T-helper 9 cell (primary cell): ENCODE results near the gene WDR7.

Experiments
- DNase-seq: peaks from one replicate; pipeline ENCODE4 v3.0.0-alpha.2; 2020

Gene WDR7

GRCh38 chr18:56658261-56658660 is 7.1 kb downstream of the WDR7 start:
- no peak for DNase-seq

DNA sequence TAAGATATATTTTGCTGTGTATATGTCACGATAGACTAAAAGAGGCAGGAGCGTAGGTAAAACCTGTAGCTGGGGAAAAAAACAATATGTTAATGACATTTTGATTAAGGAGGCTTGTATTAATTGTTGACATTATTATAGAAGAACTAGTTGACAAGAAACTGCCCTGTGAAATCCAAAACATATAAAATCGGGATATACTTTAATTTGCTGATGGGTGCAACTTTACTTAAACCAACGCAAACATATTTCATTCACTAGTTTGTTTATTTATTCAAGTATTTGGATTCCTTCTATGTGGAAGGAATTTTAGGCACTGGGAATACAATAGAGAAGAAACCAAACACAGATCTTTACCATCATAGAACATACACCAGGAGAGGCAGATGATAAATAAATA is 8.0 kb downstream of the WDR7 start:
- DNase-seq: no peak

DNA sequence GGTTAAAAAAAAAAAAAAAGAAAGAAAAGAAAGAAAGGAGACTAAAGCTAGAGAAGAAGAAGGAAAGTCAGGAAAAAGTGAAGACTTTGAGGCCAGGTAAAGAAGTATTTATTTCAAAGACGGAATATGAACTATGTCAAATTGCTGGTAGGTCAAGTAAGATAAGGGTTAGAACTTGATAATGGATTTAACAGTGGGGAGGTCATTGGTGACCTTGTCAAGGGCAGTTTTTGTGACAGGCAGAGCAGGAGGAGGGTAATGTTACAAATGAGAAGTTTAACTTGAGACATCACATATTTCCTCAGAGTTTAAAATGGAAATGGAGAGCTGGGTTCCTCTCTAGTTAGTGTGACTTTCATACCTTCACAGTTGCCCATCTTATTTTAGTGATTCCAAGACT is 9.5 kb downstream of the WDR7 start:
- DNase-seq: no peak

GRCh38 chr18:56661360-56662062 is 10.4 kb downstream of the WDR7 start:
- DNase-seq: no peak

GRCh38 chr18:56662063-56662408 is 10.9 kb downstream of the WDR7 start:
- no peak for DNase-seq

DNA sequence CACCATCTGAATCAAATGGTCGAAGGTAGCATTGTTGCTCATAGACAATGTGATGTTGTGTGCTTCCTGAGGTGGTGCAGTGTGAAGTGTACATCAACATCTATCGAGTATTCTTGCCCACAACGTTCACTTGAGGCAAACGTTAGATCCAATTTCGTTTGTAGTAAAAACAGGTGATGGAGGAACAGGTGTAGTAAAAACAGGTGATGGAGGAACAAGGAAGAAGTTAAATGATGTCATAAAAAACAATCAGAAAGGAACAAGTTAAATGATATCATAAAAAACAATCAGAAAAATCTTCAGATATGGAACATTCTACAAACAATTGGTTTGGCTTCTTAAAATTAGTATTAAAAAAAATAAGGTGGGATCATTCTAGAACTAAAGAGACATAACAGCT is 11.3 kb downstream of the WDR7 start:
- no peak for DNase-seq

DNA sequence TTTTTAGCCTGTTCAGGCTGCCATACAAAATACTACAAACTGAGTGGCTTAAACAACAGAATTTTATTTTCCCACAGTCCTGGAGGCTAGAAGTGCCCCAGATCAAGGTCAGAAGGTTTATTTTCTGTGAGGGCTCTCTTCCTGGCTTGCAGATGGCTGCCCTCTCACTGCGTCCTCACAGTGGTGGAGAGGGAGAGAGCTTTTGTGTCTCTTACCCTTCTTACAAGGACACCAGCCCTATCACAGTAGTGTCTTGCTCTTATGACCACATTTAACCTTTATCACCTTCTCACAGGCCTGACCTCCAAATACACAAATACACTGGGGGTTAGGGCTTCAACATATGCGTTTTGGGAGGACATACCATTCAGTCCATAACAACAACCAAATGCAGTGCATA is 11.7 kb downstream of the WDR7 start:
- DNase-seq: no peak

- DNase-seq: no peak
Observed at GRCh38 chr18:56672391-56672790, 21.2 kb downstream of the WDR7 start.

DNA sequence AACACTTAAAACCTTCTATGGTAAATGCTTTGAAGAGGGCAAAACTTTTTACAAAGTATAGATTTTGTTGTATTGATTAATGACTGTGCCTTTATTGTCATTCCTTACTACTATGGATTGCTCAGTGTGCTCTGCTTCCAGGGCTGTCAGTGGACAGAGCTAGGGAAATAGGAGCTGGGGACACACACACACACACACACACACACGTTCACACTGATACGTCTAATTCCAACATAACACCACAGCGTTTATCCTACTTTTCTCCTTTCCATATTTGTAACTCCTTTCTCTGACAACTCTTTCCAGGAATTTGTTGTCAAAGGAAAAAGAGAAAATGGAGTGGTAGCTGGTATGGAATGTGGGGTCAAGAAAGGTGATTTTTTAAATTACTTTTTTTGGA is 21.8 kb downstream of the WDR7 start:
- no peak for DNase-seq

DNA sequence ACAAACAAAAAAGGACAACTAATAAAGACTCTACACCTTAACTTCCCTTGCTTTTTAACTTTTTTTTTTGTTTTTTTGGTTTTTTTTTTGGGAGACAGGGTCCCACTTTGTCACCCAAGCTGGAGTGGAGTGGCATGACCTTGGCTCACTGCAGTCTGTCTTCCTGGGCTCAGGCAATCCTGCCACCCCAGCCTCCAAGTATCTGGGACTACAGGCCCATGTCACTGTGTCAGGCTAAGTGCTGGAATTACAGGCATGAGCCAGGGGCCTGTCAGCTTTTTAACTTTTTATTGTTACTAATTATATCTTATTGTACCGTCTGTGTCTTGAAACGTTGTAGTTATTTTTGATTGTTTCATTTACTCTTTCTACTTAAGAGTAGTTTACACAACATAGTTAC is 25.5 kb downstream of the WDR7 start:
- DNase-seq: no peak

DNA sequence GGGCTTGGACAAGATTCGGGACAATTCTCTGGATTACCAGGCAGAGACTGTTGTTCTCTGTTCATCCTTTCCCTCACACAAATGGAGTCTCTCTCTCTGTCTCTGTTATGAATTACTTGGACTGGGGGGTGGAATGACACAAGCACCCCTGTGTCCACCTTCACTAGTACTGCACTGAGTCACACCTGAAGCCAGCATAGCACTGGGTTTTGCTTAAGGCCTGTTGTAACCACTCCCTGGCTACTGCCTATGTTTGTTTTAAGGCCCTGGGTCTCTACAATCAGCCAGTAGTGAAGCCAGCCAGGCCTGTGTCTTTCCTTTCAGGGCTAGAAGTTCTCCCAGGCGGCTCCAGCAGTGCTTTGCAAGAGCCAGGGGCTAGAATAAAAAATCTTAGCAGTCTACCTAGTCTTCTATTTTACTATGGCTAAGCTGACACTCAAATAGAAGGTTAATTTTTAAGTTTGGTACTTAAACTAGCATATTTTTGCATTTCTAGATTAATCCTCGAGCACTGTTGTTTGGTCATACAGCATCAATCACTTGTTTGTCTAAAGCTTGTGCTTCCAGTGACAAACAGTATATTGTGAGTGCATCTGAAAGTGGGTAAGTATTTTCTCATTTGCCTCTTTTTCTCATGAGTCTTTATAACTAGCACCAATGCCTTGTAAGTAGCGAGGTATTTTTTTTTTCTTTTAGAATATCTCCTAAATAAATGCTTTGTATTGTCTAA is 27.8 kb downstream of the WDR7 start:
- DNase-seq: no peak

DNA sequence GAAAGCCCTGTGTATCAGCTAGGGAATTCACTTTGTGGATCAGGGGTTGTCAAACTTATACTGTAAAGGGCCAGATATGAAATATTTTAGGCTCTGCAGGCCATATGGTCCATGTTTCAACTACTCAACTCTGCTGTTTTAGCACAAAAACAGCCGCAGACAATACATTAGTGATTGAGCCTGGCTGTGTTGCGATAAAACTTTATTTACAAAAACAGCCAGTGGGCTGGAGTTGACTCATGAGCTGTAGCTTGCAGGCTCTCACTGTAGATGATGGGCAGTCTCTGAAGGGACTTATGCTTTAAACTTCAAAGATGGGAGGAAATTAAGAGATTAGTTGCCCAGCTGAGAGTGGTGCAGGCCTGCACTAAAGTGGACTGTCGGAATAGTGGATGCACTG is 33.1 kb downstream of the WDR7 start:
- no peak for DNase-seq

DNA sequence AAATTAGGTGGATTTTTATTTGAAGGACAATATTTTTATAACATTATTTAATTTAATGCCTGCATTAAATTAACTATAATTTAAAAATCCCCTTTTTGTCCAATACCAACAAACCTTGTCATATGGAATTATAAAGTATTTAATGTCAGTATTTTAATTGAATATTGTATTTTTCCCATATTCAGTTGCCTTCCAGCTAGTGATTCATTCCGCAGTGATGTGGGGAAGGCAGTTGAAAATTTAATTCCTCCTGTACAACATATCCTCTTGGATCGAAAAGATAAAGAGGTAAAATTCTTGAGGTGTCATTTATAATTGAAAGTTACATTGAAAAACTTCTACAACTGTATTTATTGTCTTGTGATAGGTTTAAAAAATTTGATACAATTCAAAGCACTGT is 40.4 kb downstream of the WDR7 start:
- DNase-seq: no peak

- no peak for DNase-seq
Observed at GRCh38 chr18:56696966-56697365, 45.8 kb downstream of the WDR7 start.

DNA sequence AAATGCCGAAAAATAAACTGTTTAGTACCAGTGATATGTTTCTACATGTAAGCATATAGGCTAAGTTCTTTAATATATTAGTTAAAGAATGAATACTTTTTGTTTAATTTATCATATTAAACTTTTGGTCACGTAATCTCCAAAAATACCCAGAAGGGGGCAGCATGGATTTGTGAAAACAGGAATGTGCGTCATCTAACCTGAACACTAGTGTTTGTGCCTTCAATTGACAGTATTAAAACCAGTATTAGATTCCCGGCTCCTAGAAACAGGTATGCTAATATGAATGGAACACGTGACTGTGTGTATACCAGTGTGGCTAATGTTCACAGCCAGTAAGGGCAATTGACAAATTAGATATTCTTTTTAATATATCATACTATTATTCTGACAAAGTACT is 51.8 kb downstream of the WDR7 start:
- DNase-seq: no peak

- DNase-seq: no peak
Observed at GRCh38 chr18:56709463-56709862, 58.3 kb downstream of the WDR7 start.

DNA sequence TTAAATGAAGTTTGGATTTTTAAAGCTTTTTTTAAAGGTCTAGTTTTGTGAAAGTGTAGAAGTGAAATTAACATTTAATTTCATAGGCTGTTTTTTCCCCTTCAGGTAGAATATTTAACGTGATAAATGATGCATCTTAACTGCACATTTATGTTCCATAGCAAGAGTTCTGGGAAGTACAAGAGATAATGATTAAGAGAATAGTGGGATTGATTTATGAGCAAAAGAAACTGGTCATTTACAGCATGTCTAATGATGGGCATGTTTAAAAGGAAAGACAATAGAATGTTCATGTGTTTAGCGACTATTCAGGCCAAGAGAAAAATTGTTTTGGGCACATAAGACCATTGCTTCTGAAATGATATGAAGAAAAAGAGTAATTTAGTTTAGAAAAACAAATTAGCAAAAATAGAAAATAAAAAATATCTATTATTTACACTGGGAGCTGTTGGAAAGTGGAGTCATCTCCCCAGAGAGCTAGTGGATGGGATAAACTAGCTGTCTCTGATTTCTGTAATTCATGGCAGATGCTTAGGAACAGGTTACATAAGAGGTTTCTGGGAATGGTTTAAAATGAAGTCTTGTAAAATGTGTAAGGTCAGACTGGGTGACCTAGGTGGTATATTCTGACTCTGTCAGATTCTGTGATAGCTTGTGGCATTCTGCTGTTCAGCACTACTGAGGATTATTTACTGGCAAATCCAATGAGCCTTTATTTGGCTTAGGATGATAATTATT is 60.7 kb downstream of the WDR7 start:
- no peak for DNase-seq

- DNase-seq: no peak
Observed at GRCh38 chr18:56712761-56713160, 61.6 kb downstream of the WDR7 start.

- DNase-seq: no peak
Observed at GRCh38 chr18:56715121-56715520, 64.0 kb downstream of the WDR7 start.

DNA sequence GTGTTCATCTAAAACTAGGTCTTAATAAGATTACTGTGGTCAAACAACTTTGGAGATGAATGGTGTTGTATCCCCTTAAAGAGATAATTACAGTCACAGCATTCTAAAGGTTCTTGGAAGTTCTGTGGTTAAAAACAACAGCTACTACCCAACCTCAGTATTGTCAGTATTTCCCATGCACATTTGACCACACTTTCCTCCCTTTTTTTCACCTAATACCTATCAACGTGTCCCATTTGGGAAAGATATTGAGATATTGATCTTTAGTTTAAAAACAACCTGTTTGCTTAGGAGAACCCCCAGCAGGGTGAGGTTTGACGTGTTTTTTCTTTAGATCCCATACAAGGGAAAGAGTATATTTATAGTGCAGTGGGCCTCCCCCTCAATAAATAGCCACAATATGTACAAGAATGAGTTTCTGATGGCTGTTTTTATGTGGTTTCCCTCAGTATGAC is 65.6 kb downstream of the WDR7 start:
- no peak for DNase-seq

- DNase-seq: no peak
Observed at GRCh38 chr18:56721031-56721430, 69.9 kb downstream of the WDR7 start.

- DNase-seq: no peak
Observed at GRCh38 chr18:56721491-56721890, 70.3 kb downstream of the WDR7 start.

- DNase-seq: no peak
Observed at GRCh38 chr18:56722518-56722917, 71.4 kb downstream of the WDR7 start.

- DNase-seq: no peak
Observed at GRCh38 chr18:56723068-56723467, 71.9 kb downstream of the WDR7 start.
